GM12872 (cell line): ENCODE data around the gene SPRR5.

Experiments
- TF ChIP-seq, protein P1 (sequence below): IDR thresholded peaks from 3 replicates; pipeline ENCODE4 v1.5.1; 2011; ENCODE audit warnings: low read depth, mild to moderate bottlenecking, low read length, moderate library complexity; ENCODE audit not compliant: insufficient read depth

SPRR5 gene, protein sequence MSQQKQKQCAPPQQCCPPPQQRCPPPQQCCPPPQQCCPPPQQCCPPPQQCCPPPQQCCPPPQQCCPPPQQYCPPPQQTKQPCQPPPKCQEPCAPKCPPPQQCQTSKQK

DNA sequence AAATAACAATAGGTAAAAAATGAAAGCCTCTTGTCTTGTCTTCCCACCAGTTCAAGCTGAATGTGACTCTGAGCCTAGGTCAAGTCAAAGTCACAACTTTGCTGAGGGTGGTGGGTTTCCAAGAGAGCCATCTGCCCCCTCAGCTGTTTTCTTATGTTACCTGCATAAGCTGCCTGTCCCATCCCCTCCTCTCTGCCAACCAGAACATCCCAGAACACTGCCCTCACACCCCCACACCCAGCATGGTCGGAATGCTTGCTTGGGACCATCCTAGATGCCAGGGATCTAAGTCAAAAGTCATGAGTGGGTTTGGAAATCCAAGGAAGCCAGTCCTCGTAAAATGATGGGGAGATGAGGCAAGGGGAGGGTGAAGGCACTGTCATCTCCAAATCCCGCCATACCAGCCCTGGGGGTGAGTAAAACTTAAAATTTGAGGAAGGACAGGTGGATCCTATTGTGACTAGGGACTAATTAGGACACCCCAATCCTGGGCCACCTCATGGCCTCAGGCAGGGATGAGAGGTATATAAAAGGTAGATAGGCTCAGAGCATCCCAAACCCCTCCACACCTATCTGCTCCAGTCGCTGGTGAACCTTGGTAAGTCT lies at the start of gene SPRR5:
TSS of gene SPRR5 (plus strand) at position 556 of the 606 bp plus-strand sequence. CDS start 1,349 bp downstream, outside the sequence.
- TF ChIP-seq, protein P1, sequence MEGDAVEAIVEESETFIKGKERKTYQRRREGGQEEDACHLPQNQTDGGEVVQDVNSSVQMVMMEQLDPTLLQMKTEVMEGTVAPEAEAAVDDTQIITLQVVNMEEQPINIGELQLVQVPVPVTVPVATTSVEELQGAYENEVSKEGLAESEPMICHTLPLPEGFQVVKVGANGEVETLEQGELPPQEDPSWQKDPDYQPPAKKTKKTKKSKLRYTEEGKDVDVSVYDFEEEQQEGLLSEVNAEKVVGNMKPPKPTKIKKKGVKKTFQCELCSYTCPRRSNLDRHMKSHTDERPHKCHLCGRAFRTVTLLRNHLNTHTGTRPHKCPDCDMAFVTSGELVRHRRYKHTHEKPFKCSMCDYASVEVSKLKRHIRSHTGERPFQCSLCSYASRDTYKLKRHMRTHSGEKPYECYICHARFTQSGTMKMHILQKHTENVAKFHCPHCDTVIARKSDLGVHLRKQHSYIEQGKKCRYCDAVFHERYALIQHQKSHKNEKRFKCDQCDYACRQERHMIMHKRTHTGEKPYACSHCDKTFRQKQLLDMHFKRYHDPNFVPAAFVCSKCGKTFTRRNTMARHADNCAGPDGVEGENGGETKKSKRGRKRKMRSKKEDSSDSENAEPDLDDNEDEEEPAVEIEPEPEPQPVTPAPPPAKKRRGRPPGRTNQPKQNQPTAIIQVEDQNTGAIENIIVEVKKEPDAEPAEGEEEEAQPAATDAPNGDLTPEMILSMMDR: no peak

DNA sequence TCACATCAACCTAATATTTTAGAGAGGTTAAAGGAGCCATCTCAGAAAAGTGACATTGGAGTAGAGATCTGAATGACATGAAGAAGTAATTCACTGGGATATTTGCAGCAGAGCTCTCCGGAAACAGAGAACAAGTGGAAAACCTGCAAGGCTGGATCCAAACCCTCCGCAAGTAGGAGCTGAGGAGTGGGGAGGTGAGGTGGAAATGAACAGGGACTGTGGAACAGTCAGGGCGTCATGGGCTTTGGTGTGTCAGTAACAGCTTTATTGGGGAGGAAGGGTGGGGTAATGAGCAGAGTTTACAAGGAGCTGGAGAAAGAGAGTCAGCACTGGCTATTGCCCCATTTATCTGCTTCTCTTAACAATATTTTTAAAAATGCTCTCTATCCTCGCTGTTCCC lies 48.0 kb upstream of the SPRR5 start:
- TF ChIP-seq, protein P1: no peak

DNA sequence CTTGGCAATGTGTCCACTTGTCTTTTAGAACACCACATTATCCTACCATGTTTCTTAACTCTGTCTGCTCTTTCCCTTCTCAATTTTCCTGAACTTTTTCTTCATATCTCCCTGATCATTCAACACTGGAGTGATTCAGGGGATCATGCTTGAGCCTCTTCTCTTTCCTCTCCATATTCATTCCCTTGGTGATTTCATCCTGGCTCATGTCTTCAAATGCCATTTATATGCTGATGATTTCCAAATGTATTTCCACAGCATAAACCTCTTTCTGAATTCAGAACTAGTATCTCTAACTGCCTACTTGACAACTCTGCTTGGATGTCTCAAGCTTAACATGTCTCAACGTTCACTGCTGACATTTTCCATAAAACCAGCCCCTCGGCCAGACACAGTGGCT lies 47.1 kb upstream of the SPRR5 start:
- TF ChIP-seq, protein P1: no peak

DNA sequence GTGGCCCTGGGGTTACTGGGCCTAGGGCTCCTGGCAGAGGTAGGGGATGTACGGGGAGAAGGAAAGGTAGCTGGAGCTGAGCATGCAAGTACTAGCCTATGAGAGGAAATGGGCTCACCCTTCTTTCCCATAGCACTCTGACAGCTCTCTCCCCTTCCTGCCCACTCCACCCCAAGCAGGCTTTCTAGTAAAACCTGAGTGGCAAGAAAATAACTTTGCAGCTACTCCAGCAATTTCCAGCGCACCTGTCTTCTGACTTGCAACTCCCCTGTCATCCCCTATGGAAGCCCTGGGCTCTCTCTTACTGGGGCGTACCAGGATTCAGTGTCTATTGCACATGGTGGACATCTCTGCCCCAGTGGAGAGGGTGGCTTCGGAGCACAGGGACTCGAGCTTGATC lies 45.4 kb upstream of the SPRR5 start:
- TF ChIP-seq, protein P1: no peak

DNA sequence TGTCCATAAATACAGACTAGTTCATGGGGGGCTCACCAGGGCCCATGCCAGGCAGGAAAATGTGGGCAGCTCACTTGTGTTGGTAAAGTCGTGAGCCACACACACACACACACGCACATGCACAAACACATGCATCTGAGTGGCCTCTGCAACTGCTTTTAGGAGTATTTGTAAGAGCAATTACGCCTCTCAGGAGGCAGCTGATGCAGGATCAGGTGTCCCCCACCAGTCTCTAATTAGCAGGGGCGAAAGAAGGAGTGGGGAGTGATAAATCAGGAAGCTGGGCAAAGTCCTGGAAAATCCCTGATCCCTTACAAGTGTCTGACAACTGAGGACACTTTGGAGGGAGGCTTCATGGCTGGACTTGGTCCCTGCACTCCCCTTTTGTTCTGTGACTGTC lies 44.4 kb upstream of the SPRR5 start:
- TF ChIP-seq, protein P1: no peak

DNA sequence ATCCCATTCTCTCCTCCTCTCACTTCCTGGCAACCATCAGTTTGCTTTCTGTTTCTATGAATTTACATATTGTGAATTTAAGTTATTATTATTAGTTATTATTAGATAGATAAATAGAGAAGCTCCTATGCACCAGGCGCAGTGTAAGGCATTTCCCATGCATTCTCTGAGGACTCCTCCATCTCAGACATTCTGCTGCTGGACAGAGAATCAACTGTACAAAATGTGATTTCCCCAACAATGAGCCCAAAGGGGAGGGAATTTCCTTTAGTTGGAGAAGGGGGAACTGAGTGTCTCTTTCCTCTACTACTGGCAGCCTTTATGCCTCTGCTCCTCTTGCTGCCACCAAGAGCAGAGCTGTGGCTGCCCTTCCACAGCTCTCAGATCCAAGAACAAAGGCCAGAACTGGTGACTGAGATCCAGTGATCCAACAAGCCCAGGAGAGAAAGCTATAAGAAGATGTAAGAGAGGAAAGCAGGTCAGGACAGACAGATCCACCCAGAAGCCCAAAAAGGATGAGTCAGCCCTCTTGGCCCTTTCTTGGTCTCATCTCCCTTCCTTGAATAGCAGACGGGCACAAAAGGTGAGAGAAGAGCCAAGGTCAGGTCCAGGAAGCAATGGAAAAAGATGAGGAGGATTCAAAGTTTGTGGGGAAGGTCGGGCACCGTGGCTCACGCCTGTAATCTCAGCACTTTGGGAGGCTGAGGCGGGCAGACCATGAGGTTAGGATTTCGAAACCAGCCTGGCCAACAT lies 42.1 kb upstream of the SPRR5 start:
- TF ChIP-seq, protein P1: no peak

DNA sequence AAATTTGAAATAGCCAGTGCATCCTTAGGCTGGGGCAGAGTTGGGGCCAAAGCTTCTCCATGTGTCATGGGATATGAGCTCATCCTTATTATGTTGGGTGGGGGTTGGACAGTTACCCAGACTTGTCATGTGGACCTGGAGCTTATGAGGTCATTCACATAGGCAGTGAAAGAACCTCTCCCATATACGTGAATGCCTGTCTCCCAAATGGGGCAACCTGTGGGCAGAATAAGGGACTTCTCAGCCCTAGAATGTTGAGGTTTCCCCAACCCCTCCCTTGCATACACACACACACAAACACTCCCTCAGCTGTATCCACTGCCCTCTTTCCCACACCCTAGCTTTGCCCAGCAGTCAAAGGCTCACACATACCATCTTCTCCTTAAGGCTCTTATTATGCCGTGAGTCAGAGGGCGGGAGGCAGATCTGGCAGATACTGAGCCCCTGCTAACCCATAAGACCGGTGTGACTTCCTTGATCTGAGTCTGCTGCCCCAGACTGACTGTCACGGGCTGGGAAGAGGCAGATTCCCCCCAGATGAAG lies 40.9 kb upstream of the SPRR5 start:
- TF ChIP-seq, protein P1: no peak
